GM06990 (cell line): ENCODE data around the gene MYO16.
"Not testable (repeated sequence)": the region's sequence is repeated elsewhere in the genome, so short reads cannot be mapped to it uniquely, and the experiment has no call there.

Experiments
- DNase-seq: peaks from one replicate; pipeline ENCODE4 v3.0.0-alpha.2; 2011; ENCODE audit not compliant: insufficient read length; ENCODE audit errors: extremely low read depth
- H3K27me3 ChIP-seq: replicated peaks from 2 replicates; pipeline ENCODE4 v1.6.0; 2011; ENCODE audit warnings: low read length; ENCODE audit not compliant: control insufficient read depth, insufficient read depth
- H3K36me3 ChIP-seq: 2 replicates; pipeline ENCODE4 v1.5.1; 2011; ENCODE audit warnings: low read length; ENCODE audit not compliant: control insufficient read depth, insufficient read depth
- H3K4me3 ChIP-seq: replicated peaks from 2 replicates; pipeline ENCODE4 v1.5.1; 2011; ENCODE audit warnings: low read depth, mild to moderate bottlenecking, control low read depth, low read length
- TF ChIP-seq, protein P1 (sequence below): IDR thresholded peaks from 2 replicates; pipeline ENCODE4 v1.5.1; 2011; ENCODE audit warnings: low read length, control low read depth, mild to moderate bottlenecking, inconsistent platforms; ENCODE audit not compliant: insufficient read depth, poor library complexity, severe bottlenecking

MYO16 gene

DNA sequence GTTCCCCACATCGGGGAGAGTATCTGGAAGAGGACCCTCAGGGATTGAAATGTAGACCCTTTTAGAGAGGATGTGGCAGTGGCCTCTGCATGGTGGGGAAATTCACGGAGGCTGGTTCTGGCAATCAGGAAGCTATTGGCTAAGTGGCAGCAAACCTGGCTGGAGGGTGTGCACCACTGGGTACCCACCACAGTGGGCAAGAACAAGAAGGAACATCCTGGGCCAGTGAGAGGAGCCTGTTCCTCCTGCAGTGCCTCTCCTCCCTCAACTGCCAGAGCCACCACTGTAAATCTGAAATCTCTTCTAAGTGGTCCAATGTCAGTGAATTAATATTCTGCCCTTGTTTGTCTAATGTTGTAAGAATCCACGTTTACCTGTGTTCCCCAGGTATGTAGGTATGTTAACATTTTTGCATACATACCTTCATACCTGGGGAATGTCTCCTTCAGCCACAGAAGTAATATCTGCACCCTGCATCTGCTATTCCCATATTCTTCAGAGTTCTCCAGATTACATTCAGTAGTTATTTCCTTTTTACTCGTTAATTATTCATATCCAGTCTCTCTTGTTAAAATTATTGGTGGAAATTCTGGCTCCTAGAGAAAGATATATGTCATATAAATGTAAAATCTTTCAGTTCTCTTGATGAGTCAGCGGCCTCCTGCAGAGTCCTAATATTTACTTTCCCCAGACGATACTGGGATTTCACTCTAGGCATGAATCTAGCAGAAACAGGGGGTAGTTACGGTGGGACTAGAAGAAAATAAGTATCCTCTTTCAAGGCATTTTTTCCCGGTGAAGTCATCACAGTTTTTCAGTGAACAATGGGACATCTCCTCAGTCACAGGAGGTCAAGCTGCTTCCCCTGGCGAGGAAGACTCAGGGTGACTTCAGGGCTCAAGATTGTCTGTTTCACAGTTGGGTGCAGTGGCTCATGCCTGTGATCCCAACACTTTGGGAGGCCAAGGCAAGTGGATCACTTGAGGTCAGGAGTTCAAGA, 148.3 kb downstream of the MYO16 start:
- Histone ChIP-seq H3K36me3 (no peaks in the 10 kb centered on the region), H3K4me3 (no peak overlapping the region), H3K27me3 (no peaks in the 10 kb centered on the region)
- TF ChIP-seq, protein P1, sequence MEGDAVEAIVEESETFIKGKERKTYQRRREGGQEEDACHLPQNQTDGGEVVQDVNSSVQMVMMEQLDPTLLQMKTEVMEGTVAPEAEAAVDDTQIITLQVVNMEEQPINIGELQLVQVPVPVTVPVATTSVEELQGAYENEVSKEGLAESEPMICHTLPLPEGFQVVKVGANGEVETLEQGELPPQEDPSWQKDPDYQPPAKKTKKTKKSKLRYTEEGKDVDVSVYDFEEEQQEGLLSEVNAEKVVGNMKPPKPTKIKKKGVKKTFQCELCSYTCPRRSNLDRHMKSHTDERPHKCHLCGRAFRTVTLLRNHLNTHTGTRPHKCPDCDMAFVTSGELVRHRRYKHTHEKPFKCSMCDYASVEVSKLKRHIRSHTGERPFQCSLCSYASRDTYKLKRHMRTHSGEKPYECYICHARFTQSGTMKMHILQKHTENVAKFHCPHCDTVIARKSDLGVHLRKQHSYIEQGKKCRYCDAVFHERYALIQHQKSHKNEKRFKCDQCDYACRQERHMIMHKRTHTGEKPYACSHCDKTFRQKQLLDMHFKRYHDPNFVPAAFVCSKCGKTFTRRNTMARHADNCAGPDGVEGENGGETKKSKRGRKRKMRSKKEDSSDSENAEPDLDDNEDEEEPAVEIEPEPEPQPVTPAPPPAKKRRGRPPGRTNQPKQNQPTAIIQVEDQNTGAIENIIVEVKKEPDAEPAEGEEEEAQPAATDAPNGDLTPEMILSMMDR = no peak
- DNase-seq = no peak

DNA sequence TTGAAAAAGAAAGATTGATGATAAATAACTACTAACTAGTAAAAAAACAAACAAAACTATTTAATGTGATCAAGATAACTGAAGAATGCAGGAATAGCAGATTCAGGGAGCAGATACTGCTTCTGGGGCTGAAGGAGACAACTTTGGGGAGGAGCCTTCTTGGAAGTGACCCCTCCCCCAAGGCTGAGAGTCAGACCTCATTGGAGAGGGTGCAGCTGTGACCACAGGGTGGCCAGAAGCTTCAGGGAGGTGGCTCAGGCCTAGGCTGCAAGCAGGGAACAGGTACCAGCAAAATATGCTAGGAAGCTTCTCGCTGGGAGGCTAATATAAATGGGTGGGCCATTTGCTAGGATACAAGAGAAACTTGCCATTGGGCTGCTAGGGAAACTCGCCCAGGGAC, 149.9 kb downstream of the MYO16 start:
- H3K36me3 ChIP-seq = no peaks in the 10 kb centered on the region
- TF ChIP-seq, protein P1 = no peak
- no peak overlapping the region for H3K4me3 ChIP-seq
- no peaks in the 10 kb centered on the region for H3K27me3 ChIP-seq
- no peak for DNase-seq

DNA sequence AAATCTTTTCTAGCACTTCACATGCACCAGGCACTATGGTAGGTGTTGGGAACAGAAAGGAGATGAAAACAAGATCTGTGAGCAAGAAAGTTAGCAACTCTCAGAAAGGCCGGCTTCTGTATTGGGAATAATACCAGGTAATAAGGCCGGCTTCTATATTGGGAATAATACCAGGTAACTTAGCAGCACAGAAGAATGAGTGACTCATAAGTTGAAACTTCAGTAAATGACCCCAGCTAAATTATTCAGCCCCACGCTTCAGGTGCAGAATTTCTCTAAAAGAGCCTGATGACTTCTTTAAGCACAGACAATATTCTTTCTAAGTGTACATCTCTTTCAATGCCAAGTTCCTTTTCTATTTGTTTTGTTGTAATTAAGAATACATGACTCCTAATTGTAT, 151.3 kb downstream of the MYO16 start:
- no peak overlapping the region for H3K4me3 ChIP-seq
- TF ChIP-seq, protein P1 = no peak
- no peak for DNase-seq
- no peaks in the 10 kb centered on the region for H3K36me3 ChIP-seq
- H3K27me3 ChIP-seq = no peaks in the 10 kb centered on the region

DNA sequence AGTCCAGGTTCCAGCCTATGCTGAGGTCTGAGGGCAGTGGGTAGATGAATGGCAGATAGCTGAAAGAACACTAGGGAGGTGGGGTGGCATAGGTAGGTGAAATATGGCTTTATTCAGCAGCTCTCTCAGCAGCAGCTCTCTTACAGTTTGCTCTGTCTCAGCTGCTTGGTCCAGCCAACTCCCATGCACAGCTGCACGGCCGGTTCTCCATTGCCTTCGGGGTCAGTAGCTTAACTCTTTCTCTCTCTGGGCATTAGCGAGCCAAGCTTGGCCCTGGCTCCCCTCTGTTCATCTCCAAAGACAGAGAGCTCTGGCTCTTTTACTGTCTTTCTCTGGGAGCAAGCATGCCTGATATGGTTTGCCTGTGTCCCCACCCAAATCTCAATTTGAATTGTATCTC, 151.9 kb downstream of the MYO16 start:
- Histone ChIP-seq H3K4me3 (no peak overlapping the region), H3K27me3 (no peaks in the 10 kb centered on the region), H3K36me3 (no peaks in the 10 kb centered on the region)
- TF ChIP-seq, protein P1 = no peak
- DNase-seq = no peak

DNA sequence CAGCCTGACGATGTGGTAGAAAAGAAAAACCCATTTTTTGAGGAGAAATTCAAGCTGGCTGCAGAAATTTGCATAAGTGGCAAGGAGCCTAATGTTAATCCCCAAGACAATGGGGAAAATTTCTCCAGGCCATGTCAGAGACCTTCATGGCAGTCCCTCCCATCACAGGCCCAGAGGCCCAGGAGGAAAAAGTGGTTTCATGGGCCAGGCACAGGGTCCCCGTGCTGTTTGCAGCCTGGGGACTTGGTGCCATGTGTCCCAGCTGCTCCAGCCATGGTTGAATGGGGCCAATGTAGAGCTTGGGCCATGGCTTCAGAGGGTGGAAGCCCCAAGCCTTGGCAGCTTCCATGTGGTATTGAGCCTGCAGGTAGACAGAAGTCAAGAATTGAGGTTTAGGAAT, 153.1 kb downstream of the MYO16 start:
- H3K4me3 ChIP-seq, H3K36me3 ChIP-seq, DNase-seq, H3K27me3 ChIP-seq: not testable (repeated sequence)

DNA sequence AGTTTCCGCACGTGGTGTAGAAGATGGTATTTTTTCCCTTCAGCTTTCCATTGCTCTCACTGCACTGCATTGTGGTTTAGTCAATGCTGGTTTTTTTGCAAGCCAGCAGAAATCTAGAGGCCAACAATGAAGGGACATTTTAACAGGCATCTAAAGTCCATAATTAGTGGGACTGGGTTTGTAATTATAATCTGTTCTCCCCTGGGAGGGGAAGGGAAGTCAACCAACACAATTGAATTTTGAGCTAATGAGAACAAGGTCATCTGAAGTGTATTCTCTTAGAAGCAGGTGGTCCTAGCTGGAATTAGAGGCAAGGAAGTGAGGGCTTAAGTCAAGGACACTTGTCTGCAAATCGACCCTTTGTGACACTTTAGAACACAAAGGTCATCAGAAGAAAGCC, 156.4 kb downstream of the MYO16 start:
- H3K4me3 ChIP-seq = no peak overlapping the region

More for the DNA sequence above, 156.4 kb downstream of the MYO16 start:
- Histone ChIP-seq H3K36me3 (no peaks in the 10 kb centered on the region), H3K27me3 (no peaks in the 10 kb centered on the region)
- no peak for DNase-seq
- TF ChIP-seq, protein P1 = no peak
